Keratinocyte (primary cell): ENCODE results near the gene ETFRF1. TPM values are rescaled to one million over a fixed set of nuclear protein-coding genes. Genes with fewer than 3 reads are reported as not detected.

Source experiments
- DNase-seq: peaks from one replicate; pipeline ENCODE4 v3.0.0-alpha.2; 2011; ENCODE audit warnings: low read depth, missing footprints, low spot score
- FAIRE-seq: peaks from 2 replicates; lab custom pipeline; 2011; peaks lifted over from hg19 to GRCh38; lab: Jason Lieb, UNC
- H2AFZ ChIP-seq: 2 replicates; pipeline ENCODE4 v1.6.0; 2012; ENCODE audit warnings: low read length, control low read depth, inconsistent platforms; ENCODE audit not compliant: control insufficient read depth
- H3K27ac ChIP-seq: 2 replicates; pipeline ENCODE4 v1.5.1; 2011; ENCODE audit warnings: low read length; ENCODE audit not compliant: control insufficient read depth, insufficient read depth
- H3K27me3 ChIP-seq: 3 replicates; pipeline ENCODE4 v1.6.0; 2011; ENCODE audit warnings: low read length; ENCODE audit not compliant: control insufficient read depth, insufficient read depth; ENCODE audit errors: extremely low read depth
- H3K36me3 ChIP-seq, 2 experiments: 2 replicates in 1 of 2; 3 replicates in 1 of 2; pipeline ENCODE4 v1.5.1; 2011; ENCODE audit warnings: low read length in 2 of 2, mild to moderate bottlenecking in 1 of 2; ENCODE audit not compliant: control insufficient read depth in 2 of 2, insufficient read depth in 2 of 2; ENCODE audit errors: extremely low read depth in 1 of 2
- H3K4me1 ChIP-seq: 3 replicates; pipeline ENCODE4 v1.5.1; 2011; ENCODE audit warnings: low read length; ENCODE audit not compliant: control insufficient read depth, insufficient read depth; ENCODE audit errors: extremely low read depth
- H3K4me2 ChIP-seq: 3 replicates; pipeline ENCODE4 v1.6.0; 2011; ENCODE audit warnings: low read depth, low read length; ENCODE audit not compliant: control insufficient read depth, insufficient read depth; ENCODE audit errors: extremely low read depth
- H3K4me3 ChIP-seq, 3 experiments: fragments of 200-600 bp in 1 of 3; sonication (generic) in 1 of 3; 2 replicates in 2 of 3; 3 replicates in 1 of 3; pipeline ENCODE4 v1.5.1; 2011 to 2016; ENCODE audit warnings: low read length in 3 of 3, mild to moderate bottlenecking in 3 of 3, control low read depth in 2 of 3, inconsistent platforms in 1 of 3, low read depth in 1 of 3, mixed read lengths in 1 of 3, mixed run types in 1 of 3, moderate library complexity in 1 of 3; ENCODE audit not compliant: control insufficient read depth in 2 of 3, insufficient read depth in 2 of 3; ENCODE audit errors: extremely low read depth in 1 of 3
- H3K79me2 ChIP-seq: 2 replicates; pipeline ENCODE4 v1.6.0; 2012; ENCODE audit warnings: low read length; ENCODE audit not compliant: control insufficient read depth, insufficient read depth
- H3K9ac ChIP-seq: 3 replicates; pipeline ENCODE4 v1.6.0; 2011; ENCODE audit warnings: low read length; ENCODE audit not compliant: control insufficient read depth, insufficient read depth; ENCODE audit errors: extremely low read depth
- H3K9me1 ChIP-seq: 3 replicates; pipeline ENCODE4 v1.6.0; 2011; ENCODE audit warnings: low read length; ENCODE audit not compliant: control insufficient read depth, insufficient read depth; ENCODE audit errors: extremely low read depth
- H3K9me3 ChIP-seq: 2 replicates; pipeline ENCODE4 v1.5.1; 2012; ENCODE audit warnings: low read depth, low read length; ENCODE audit not compliant: control insufficient read depth
- H4K20me1 ChIP-seq: 3 replicates; pipeline ENCODE4 v1.6.0; 2011; ENCODE audit warnings: low read length; ENCODE audit not compliant: control insufficient read depth, insufficient read depth; ENCODE audit errors: extremely low read depth
- EZH2 ChIP-seq: IDR thresholded peaks from one replicate; pipeline ENCODE4 v1.6.1; 2012; ENCODE audit warnings: inconsistent platforms, mild to moderate bottlenecking, low read length, moderate library complexity
- dilution Hi-C: fragments of 300-500 bp; cut with MboI; formaldehyde crosslinking; loops from one replicate; pipeline ENCODE4 v1.7.0; 2020; ENCODE audit warnings: low sequenced_read_pairs; ENCODE audit not compliant: extremely low pct_ligation_motif_present
- polyA plus RNA-seq, 5 experiments: library from polyadenylated mRNA; depleted of rRNA in 3 of 5; stranded (reverse) in 3 of 5; stranded (forward) in 1 of 5; unstranded in 1 of 5; fragments of >200 nt; gene quantifications; 1 replicate in 1 of 5; 2 replicates in 3 of 5; 3 replicates in 1 of 5; pipeline versions ENCODE4 v1.2.1 to v1.2.3, GENCODE V29; 2011 to 2012; ENCODE audit warnings: missing spikeins in 2 of 5, low read depth in 1 of 5, low replicate concordance in 1 of 5
- TF ChIP-seq, protein P1 (sequence below), 3 experiments: IDR thresholded peaks in 1 of 3; conservative IDR thresholded peaks in 1 of 3; optimal IDR thresholded peaks in 1 of 3; 2 replicates in 2 of 3; 3 replicates in 1 of 3; pipeline versions ENCODE3 to v1.5.1; 2011; ENCODE audit warnings: low read length in 3 of 3, mild to moderate bottlenecking in 3 of 3, moderate library complexity in 2 of 3, control low read depth in 1 of 3, inconsistent platforms in 1 of 3; ENCODE audit not compliant: insufficient read depth in 2 of 3; ENCODE audit errors: extremely low read depth in 1 of 3

ETFRF1 gene
- polyA plus RNA-seq, 1 donor (not counting 4 experiments of a cell fraction or from before 2014, with no cell fraction given) = 13.6 TPM

DNA sequence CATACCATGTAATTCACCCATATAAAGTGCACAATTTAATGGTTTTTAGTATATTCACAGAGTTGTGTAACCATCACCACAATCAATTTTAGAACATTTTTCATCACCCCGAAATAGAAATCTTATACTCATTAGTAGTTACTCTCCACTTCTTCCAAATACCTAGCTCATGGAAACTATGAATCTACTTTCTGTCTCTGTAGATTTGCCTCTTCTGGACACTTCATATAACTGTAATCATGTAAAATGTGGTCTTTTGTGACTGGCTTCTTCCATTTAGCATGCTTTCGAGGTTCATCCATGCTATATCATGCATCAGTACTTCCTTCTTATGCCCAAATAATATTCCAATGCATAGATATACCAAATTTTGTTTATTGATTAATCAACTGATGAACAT, 10.9 kb upstream of the ETFRF1 start:
- H3K27me3 ChIP-seq = no peaks in the 10 kb centered on the region
- DNase-seq (no peak), FAIRE-seq (no peak)
- no peaks in the 10 kb centered on the region for H4K20me1 ChIP-seq
- H2AFZ ChIP-seq = no peak overlapping the region
- H3K9ac ChIP-seq = no peak overlapping the region
- H3K27ac ChIP-seq = no peak overlapping the region
- no peaks in the 10 kb centered on the region for H3K9me1 ChIP-seq
- no peaks in the 10 kb centered on the region for H3K79me2 ChIP-seq
- H3K4me3 ChIP-seq = no peak overlapping the region
- no peaks in the 10 kb centered on the region for H3K9me3 ChIP-seq
- no peaks in the 10 kb centered on the region for H3K36me3 ChIP-seq
- H3K4me2 ChIP-seq = no peak overlapping the region
- peaks cover 14% of the 10 kb centered on the region for H3K4me1 ChIP-seq
- TF ChIP-seq, protein P1, sequence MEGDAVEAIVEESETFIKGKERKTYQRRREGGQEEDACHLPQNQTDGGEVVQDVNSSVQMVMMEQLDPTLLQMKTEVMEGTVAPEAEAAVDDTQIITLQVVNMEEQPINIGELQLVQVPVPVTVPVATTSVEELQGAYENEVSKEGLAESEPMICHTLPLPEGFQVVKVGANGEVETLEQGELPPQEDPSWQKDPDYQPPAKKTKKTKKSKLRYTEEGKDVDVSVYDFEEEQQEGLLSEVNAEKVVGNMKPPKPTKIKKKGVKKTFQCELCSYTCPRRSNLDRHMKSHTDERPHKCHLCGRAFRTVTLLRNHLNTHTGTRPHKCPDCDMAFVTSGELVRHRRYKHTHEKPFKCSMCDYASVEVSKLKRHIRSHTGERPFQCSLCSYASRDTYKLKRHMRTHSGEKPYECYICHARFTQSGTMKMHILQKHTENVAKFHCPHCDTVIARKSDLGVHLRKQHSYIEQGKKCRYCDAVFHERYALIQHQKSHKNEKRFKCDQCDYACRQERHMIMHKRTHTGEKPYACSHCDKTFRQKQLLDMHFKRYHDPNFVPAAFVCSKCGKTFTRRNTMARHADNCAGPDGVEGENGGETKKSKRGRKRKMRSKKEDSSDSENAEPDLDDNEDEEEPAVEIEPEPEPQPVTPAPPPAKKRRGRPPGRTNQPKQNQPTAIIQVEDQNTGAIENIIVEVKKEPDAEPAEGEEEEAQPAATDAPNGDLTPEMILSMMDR (optimal IDR thresholded peaks at IDR 0.05 in 1 of 3, IDR thresholded peaks at IDR 0.05 in 1 of 3, conservative IDR thresholded peaks at IDR 0.05 in 1 of 3; ENCODE audit: extremely low read depth in 1 of 3, insufficient read depth in 2 of 3, low read length in 3 of 3) = no peak
- TF ChIP-seq EZH2 = no peak
- dilution Hi-C loops = no loop called here

DNA sequence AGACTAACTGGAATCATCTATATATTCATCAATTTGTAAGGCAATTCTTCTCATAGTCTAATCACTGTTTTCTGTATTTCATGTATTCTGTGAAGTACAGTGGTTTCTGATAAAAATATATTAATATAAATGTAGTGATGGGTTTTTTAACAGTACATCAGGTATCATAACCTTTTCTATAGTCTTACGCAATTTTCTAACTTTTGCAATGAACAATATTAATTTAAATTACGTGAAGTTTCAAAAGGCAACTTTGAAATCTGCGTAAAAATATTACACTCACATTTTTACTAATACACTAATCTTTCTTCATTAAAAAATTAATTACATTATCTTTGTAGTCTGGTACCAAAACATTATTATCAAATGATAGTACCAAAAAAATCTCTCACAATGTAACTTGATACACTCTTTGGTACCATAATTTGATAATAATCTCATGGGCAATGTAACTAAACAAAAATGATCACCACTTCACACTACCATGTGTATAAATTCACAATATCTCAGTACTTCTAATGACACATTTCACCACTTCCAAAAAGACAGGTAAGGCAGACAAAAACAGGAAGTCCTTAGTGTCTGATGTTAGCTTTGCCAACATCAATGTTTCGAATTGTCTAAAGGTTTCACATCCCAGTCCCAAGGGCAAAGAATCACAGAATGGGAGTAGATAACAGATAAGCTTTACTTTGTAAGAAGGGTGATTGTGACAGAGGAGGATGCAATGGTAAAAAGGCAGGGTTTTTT, 8.8 kb upstream of the ETFRF1 start:
- Histone ChIP-seq H4K20me1 (no peaks in the 10 kb centered on the region), H3K79me2 (no peaks in the 10 kb centered on the region), H3K9me1 (no peaks in the 10 kb centered on the region), H3K27me3 (no peaks in the 10 kb centered on the region), H3K36me3 (no peaks in the 10 kb centered on the region), H3K9ac (no peak overlapping the region), H3K4me3 (no peak overlapping the region), H3K4me1 (peaks cover 14% of the 10 kb centered on the region), H2AFZ (peak overlapping the region; percentile 66), H3K4me2 (no peak overlapping the region), H3K9me3 (no peaks in the 10 kb centered on the region), H3K27ac (no peak overlapping the region)
- dilution Hi-C loops = no loop called here
- no peak for DNase-seq
- FAIRE-seq = no peak
- TF ChIP-seq, protein P1 (optimal IDR thresholded peaks at IDR 0.05 in 1 of 3, IDR thresholded peaks at IDR 0.05 in 1 of 3, conservative IDR thresholded peaks at IDR 0.05 in 1 of 3; ENCODE audit: extremely low read depth in 1 of 3, insufficient read depth in 2 of 3, low read length in 3 of 3) = no peak
- no peak for TF ChIP-seq EZH2
